Natural killer cell (primary cell): Measurements from ENCODE around the gene PTPRM. TPM values are rescaled to one million over a fixed set of nuclear protein-coding genes. Genes with fewer than 3 reads are reported as not detected.

Experiments
- ATAC-seq, 3 donors: fragments of 150-1000 bp in 2 of 3; fragments of 200-7000 bp in 1 of 3; cut with Tn5 transposase; 1 replicate in 1 of 3; 2 replicates in 2 of 3; pipeline ENCODE4 v1.10.0; 2021; ENCODE audit warnings: mild to moderate bottlenecking in 2 of 3, moderate library complexity in 2 of 3
- DNase-seq, 2 donors: peaks; one replicate each; pipeline versions ENCODE4 v3.0.0 to v3.0.0-alpha.2; 2013 to 2021; ENCODE audit warnings: mixed read lengths in 1 of 2
- H3K27ac ChIP-seq: one replicate; pipeline ENCODE4 v1.5.1; 2013; ENCODE audit warnings: mild to moderate bottlenecking, low read length
- H3K27me3 ChIP-seq: one replicate; pipeline ENCODE4 v1.6.1; 2013; ENCODE audit warnings: low read length; ENCODE audit not compliant: control insufficient read depth, insufficient read depth
- H3K36me3 ChIP-seq: one replicate; pipeline ENCODE4 v1.6.1; 2013; ENCODE audit warnings: low read length; ENCODE audit not compliant: control insufficient read depth, insufficient read depth
- H3K4me1 ChIP-seq: one replicate; pipeline ENCODE4 v1.6.1; 2013; ENCODE audit warnings: low read length; ENCODE audit not compliant: control insufficient read depth, insufficient read depth
- H3K4me3 ChIP-seq: one replicate; pipeline ENCODE4 v1.5.1; 2013; ENCODE audit warnings: low read length
- H3K9me3 ChIP-seq: one replicate; pipeline ENCODE4 v1.6.1; 2013; ENCODE audit warnings: low read length; ENCODE audit not compliant: control insufficient read depth, insufficient read depth
- H3K27ac Mint-ChIP-seq, 2 donors: one replicate each; pipeline ENCODE4 v1.8.0; 2022; ENCODE audit warnings: mild to moderate bottlenecking in 2 of 2, mixed read lengths in 2 of 2, moderate library complexity in 1 of 2
- H3K27me3 Mint-ChIP-seq, 2 donors: one replicate each; pipeline ENCODE4 v1.8.0; 2022; ENCODE audit warnings: low read depth in 2 of 2, mixed read lengths in 2 of 2
- H3K36me3 Mint-ChIP-seq: one replicate; pipeline ENCODE4 v1.8.0; 2022; ENCODE audit warnings: mixed read lengths
- H3K4me1 Mint-ChIP-seq, 2 donors: one replicate each; pipeline ENCODE4 v1.8.0; 2022; ENCODE audit warnings: mixed read lengths in 2 of 2
- H3K4me3 Mint-ChIP-seq: one replicate; pipeline ENCODE4 v1.8.0; 2022; ENCODE audit warnings: mild to moderate bottlenecking, moderate library complexity, mixed read lengths
- H3K9me3 Mint-ChIP-seq, 2 donors: one replicate each; pipeline ENCODE4 v1.8.0; 2022; ENCODE audit warnings: mixed read lengths in 2 of 2
- CTCF ChIP-seq: fragments of 200-600 bp; IDR thresholded peaks from one replicate; pipeline ENCODE4 v1.8.0; 2022; ENCODE audit warnings: antibody characterized with exemption
- WGBS: methylation state at CpG from one replicate; pipeline ENCODE4 v1.1.7; 2013; ENCODE audit warnings: missing lambda C conversion rate; ENCODE audit not compliant: insufficient coverage; 5-methylcytosine and 5-hydroxymethylcytosine counted together
- intact Hi-C: fragments of 100-400 bp; cut with micrococcal nuclease; formaldehyde crosslinking; loops from one replicate; pipeline ENCODE4 v1.14.2; 2022
- total RNA-seq, 4 donors: library from RNA; stranded (reverse); fragments of 120-200 nt in 1 of 4; gene quantifications; one replicate each; pipeline versions ENCODE4 v1.2.3 to v1.2.4, GENCODE V29; 2013 to 2022

Gene PTPRM
- total RNA-seq, 3 donors from 2014 or later (not counting 1 experiment from before 2014, with no cell fraction given) = 5.0 to 13.2 (median 12.1) TPM

GRCh38 chr18:8163286-8163959 is 596.3 kb downstream of the PTPRM start:
- intact Hi-C loops = no loop called here
- Mint-ChIP-seq H3K4me3 (no peak overlapping the region), H3K27ac (no peak overlapping the region), H3K9me3 (peaks cover 2 to 3% of the 10 kb centered on the region in 2 donors), H3K36me3 (no peaks in the 10 kb centered on the region), H3K4me1 (no peaks in the 10 kb centered on the region), H3K27me3 (no peaks in the 10 kb centered on the region)
- Histone ChIP-seq H3K27ac (no peak overlapping the region), H3K9me3 (no peaks in the 10 kb centered on the region), H3K27me3 (no peaks in the 10 kb centered on the region), H3K36me3 (no peaks in the 10 kb centered on the region), H3K4me1 (no peaks in the 10 kb centered on the region), H3K4me3 (no peak overlapping the region)
- TF ChIP-seq CTCF = no peak
- DNase-seq (no peak), ATAC-seq (no peak)
- WGBS = 82% methylated on average over 4 of the region's 4 CpGs

GRCh38 chr18:8165095-8165494 is 598.0 kb downstream of the PTPRM start:
- no peak overlapping the region for H3K4me3 ChIP-seq
- ATAC-seq = no peak
- no peak overlapping the region for H3K27ac Mint-ChIP-seq
- H3K27me3 ChIP-seq = no peaks in the 10 kb centered on the region
- no peak for TF ChIP-seq CTCF
- H3K27me3 Mint-ChIP-seq = no peaks in the 10 kb centered on the region
- no peaks in the 10 kb centered on the region for H3K4me1 ChIP-seq
- H3K9me3 ChIP-seq = no peaks in the 10 kb centered on the region
- no peak overlapping the region for H3K27ac ChIP-seq
- DNase-seq = no peak
- H3K9me3 Mint-ChIP-seq = peaks cover 2 to 3% of the 10 kb centered on the region in 2 donors
- whole genome bisulfite sequencing = 92% methylated on average over 6 of the region's 6 CpGs
- no peaks in the 10 kb centered on the region for H3K36me3 ChIP-seq
- intact Hi-C loops = no loop called here
- H3K4me3 Mint-ChIP-seq = no peak overlapping the region
- no peaks in the 10 kb centered on the region for H3K4me1 Mint-ChIP-seq
- H3K36me3 Mint-ChIP-seq = no peaks in the 10 kb centered on the region

- intact Hi-C loops = no loop called here
- H3K27ac Mint-ChIP-seq = no peak overlapping the region
- WGBS = 92% methylated on average over 2 of the region's 2 CpGs
- Histone ChIP-seq H3K36me3 (no peaks in the 10 kb centered on the region), H3K9me3 (no peaks in the 10 kb centered on the region), H3K4me3 (no peak overlapping the region), H3K27me3 (no peaks in the 10 kb centered on the region), H3K4me1 (no peaks in the 10 kb centered on the region), H3K27ac (no peak overlapping the region)
- H3K4me3 Mint-ChIP-seq = no peak overlapping the region
- no peaks in the 10 kb centered on the region for H3K27me3 Mint-ChIP-seq
- ATAC-seq (no peak), DNase-seq (no peak)
- peaks cover 2 to 3% of the 10 kb centered on the region in 2 donors for H3K9me3 Mint-ChIP-seq
- TF ChIP-seq CTCF = no peak
- no peaks in the 10 kb centered on the region for H3K36me3 Mint-ChIP-seq
- H3K4me1 Mint-ChIP-seq = no peaks in the 10 kb centered on the region
These were observed 599.9 kb downstream of the PTPRM start for GRCh38 chr18:8167026-8167425.

GRCh38 chr18:8167673-8168072 is 600.6 kb downstream of the PTPRM start:
- peaks cover 2 to 3% of the 10 kb centered on the region in 2 donors for H3K9me3 Mint-ChIP-seq

More at GRCh38 chr18:8167673-8168072, 600.6 kb downstream of the PTPRM start:
- Mint-ChIP-seq H3K4me1 (no peaks in the 10 kb centered on the region), H3K27me3 (no peaks in the 10 kb centered on the region), H3K27ac (no peak overlapping the region), H3K4me3 (no peak overlapping the region), H3K36me3 (no peaks in the 10 kb centered on the region)
- no peak for TF ChIP-seq CTCF
- Histone ChIP-seq H3K4me1 (no peaks in the 10 kb centered on the region), H3K4me3 (no peak overlapping the region), H3K9me3 (no peaks in the 10 kb centered on the region), H3K36me3 (no peaks in the 10 kb centered on the region), H3K27me3 (no peaks in the 10 kb centered on the region), H3K27ac (no peak overlapping the region)
- 83% methylated on average over 4 of the region's 4 CpGs for WGBS
- DNase-seq (no peak), ATAC-seq (no peak)
- intact Hi-C loops = no loop called here
